T-helper 1 cell treated with Interleukin-12 subunit alpha and Interleukin-12 subunit beta and Interleukin-4 antibody, amounts not matched to agents 30 ng/mL and 1 ng/mL, for 36 hours (primary cell): ENCODE data around the gene TLK2. TPM values are rescaled to one million over a fixed set of nuclear protein-coding genes. Genes with fewer than 3 reads are reported as not detected.
"Not testable (repeated sequence)": the region's sequence is repeated elsewhere in the genome, so short reads cannot be mapped to it uniquely, and the experiment has no call there.

Source experiments
- intact Hi-C: fragments of 100-400 bp; cut with micrococcal nuclease; formaldehyde crosslinking; loops from one replicate; pipeline ENCODE4 v1.15.1; 2024
- total RNA-seq: library from RNA; stranded (reverse); gene quantifications from 2 replicates; pipeline ENCODE4 v1.2.3, GENCODE V29; 2022

TLK2 gene
- total RNA-seq, 1 donor from 2014 or later = 46.9 TPM

- intact Hi-C loops = loop anchor here (5.0 to 10.0 kb wide), 3 partner anchors 415 to 1133 kb away; partner anchors contain the start of genes DCAF7 and MED13
Observed at GRCh38 chr17:62479639-62480258, 1.1 kb downstream of the TLK2 start.

- intact Hi-C loops = loop anchor here (10.0 kb wide), 1 partner anchor 1072 kb away; the partner anchor contains the start of gene DCAF7
Observed at GRCh38 chr17:62482553-62482952, 3.9 kb downstream of the TLK2 start.

- intact Hi-C loops = not testable (repeated sequence)
Observed at GRCh38 chr17:62490990-62491389, 12.4 kb downstream of the TLK2 start.

GRCh38 chr17:62493049-62493655, 14.5 kb downstream of the TLK2 start:
- intact Hi-C loops = not testable (repeated sequence)

- intact Hi-C loops = not testable (repeated sequence)
Observed at GRCh38 chr17:62494073-62494472, 15.4 kb downstream of the TLK2 start.

GRCh38 chr17:62496344-62496743, 17.7 kb downstream of the TLK2 start:
- intact Hi-C loops = not testable (repeated sequence)

- intact Hi-C loops = not testable (repeated sequence)
Observed at GRCh38 chr17:62498796-62499195, 20.2 kb downstream of the TLK2 start.

GRCh38 chr17:62500463-62500862, 21.8 kb downstream of the TLK2 start:
- intact Hi-C loops = not testable (repeated sequence)

GRCh38 chr17:62504857-62505256, 26.2 kb downstream of the TLK2 start:
- intact Hi-C loops = not testable (repeated sequence)

GRCh38 chr17:62507191-62507836, 28.7 kb downstream of the TLK2 start:
- intact Hi-C loops = not testable (repeated sequence)

GRCh38 chr17:62510247-62510819, 31.7 kb downstream of the TLK2 start:
- intact Hi-C loops = not testable (repeated sequence)

GRCh38 chr17:62511014-62511413, 32.4 kb downstream of the TLK2 start:
- intact Hi-C loops = not testable (repeated sequence)

- intact Hi-C loops = not testable (repeated sequence)
Observed at GRCh38 chr17:62516376-62516775, 37.8 kb downstream of the TLK2 start.

GRCh38 chr17:62521295-62521694, 42.7 kb downstream of the TLK2 start:
- intact Hi-C loops = not testable (repeated sequence)

- intact Hi-C loops = not testable (repeated sequence)
Observed at GRCh38 chr17:62524077-62524476, 45.5 kb downstream of the TLK2 start.

GRCh38 chr17:62525317-62525716, 46.7 kb downstream of the TLK2 start:
- intact Hi-C loops = not testable (repeated sequence)

- intact Hi-C loops = not testable (repeated sequence)
Observed at GRCh38 chr17:62530936-62531335, 52.3 kb downstream of the TLK2 start.

GRCh38 chr17:62536557-62536956, 57.9 kb downstream of the TLK2 start:
- intact Hi-C loops = not testable (repeated sequence)

- intact Hi-C loops = not testable (repeated sequence)
Observed at GRCh38 chr17:62541073-62541472, 62.4 kb downstream of the TLK2 start.

GRCh38 chr17:62543278-62543775, 64.7 kb downstream of the TLK2 start:
- intact Hi-C loops = not testable (repeated sequence)

GRCh38 chr17:62546066-62546465, 67.4 kb downstream of the TLK2 start:
- intact Hi-C loops = not testable (repeated sequence)
